CD4-positive, CD25-positive, alpha-beta regulatory T cell (primary cell): Measurements from ENCODE around the gene METTL1. TPM values are rescaled to one million over a fixed set of nuclear protein-coding genes. Genes with fewer than 3 reads are reported as not detected.

Source experiments
- ATAC-seq, 2 donors: fragments of 150-1000 bp; cut with Tn5 transposase; one replicate each; pipeline ENCODE4 v1.10.0; 2021; ENCODE audit warnings: low read depth in 2 of 2, moderate number of reproducible peaks in 2 of 2, moderate library complexity in 1 of 2
- DNase-seq, 3 donors: peaks; one replicate each; pipeline versions ENCODE4 v3.0.0 to v3.0.0-alpha.2; 2012 to 2022; ENCODE audit warnings: mixed read lengths in 1 of 3
- H3K27ac ChIP-seq: one replicate; pipeline ENCODE4 v1.7.0; 2013; ENCODE audit warnings: mild to moderate bottlenecking, low read length; ENCODE audit not compliant: insufficient read depth, poor library complexity, severe bottlenecking
- H3K27me3 ChIP-seq: one replicate; pipeline ENCODE4 v1.7.0; 2013; ENCODE audit warnings: low read length; ENCODE audit not compliant: control insufficient read depth, insufficient read depth
- H3K36me3 ChIP-seq: one replicate; pipeline ENCODE4 v1.7.0; 2013; ENCODE audit warnings: mild to moderate bottlenecking, low read length, moderate library complexity; ENCODE audit not compliant: control insufficient read depth, insufficient read depth
- H3K4me1 ChIP-seq: 2 replicates; pipeline ENCODE4 v1.7.0; 2013; ENCODE audit warnings: mild to moderate bottlenecking, low read length; ENCODE audit not compliant: insufficient read depth, control insufficient read depth, poor library complexity, severe bottlenecking
- H3K4me3 ChIP-seq: one replicate; pipeline ENCODE4 v1.7.0; 2013; ENCODE audit warnings: low read depth, mild to moderate bottlenecking, low read length, moderate library complexity
- H3K9me3 ChIP-seq, 2 experiments: 1 replicate in 1 of 2; 2 replicates in 1 of 2; pipeline ENCODE4 v1.7.0; 2013; ENCODE audit warnings: low read length in 2 of 2, mild to moderate bottlenecking in 1 of 2, moderate library complexity in 1 of 2; ENCODE audit not compliant: control insufficient read depth in 2 of 2
- H3K27ac Mint-ChIP-seq, 3 donors: one replicate each; pipeline ENCODE4 v1.8.0; 2020 to 2022; ENCODE audit warnings: mild to moderate bottlenecking in 3 of 3, mixed read lengths in 3 of 3, moderate library complexity in 2 of 3
- H3K27me3 Mint-ChIP-seq: one replicate; pipeline ENCODE4 v1.8.0; 2022; ENCODE audit warnings: mild to moderate bottlenecking, mixed read lengths
- H3K36me3 Mint-ChIP-seq: one replicate; pipeline ENCODE4 v1.8.0; 2020; ENCODE audit warnings: mixed read lengths
- H3K4me1 Mint-ChIP-seq, 4 donors: one replicate each; pipeline ENCODE4 v1.8.0; 2020 to 2022; ENCODE audit warnings: mixed read lengths in 4 of 4, mild to moderate bottlenecking in 1 of 4
- H3K4me3 Mint-ChIP-seq, 4 donors: one replicate each; pipeline ENCODE4 v1.8.0; 2020 to 2022; ENCODE audit warnings: mild to moderate bottlenecking in 4 of 4, mixed read lengths in 4 of 4, moderate library complexity in 3 of 4
- H3K9me3 Mint-ChIP-seq, 7 donors: one replicate each; pipeline ENCODE4 v1.8.0; 2020 to 2022; ENCODE audit warnings: mixed read lengths in 7 of 7, mild to moderate bottlenecking in 3 of 7, moderate library complexity in 2 of 7
- polyA plus RNA-seq, 4 donors: library from polyadenylated mRNA; unstranded; fragments of 300-500 nt; fragmentation: Illumina TruSeq; gene quantifications; one replicate each; pipeline ENCODE4 v1.2.3, GENCODE V29; 2021
- total RNA-seq: library from RNA; stranded (reverse); gene quantifications from one replicate; pipeline ENCODE4 v1.2.3, GENCODE V29; 2022

The METTL1 gene
- total and polyA plus RNA-seq, 5 donors from 2014 or later = 3.5 to 10.8 (median 7.1) TPM

DNA sequence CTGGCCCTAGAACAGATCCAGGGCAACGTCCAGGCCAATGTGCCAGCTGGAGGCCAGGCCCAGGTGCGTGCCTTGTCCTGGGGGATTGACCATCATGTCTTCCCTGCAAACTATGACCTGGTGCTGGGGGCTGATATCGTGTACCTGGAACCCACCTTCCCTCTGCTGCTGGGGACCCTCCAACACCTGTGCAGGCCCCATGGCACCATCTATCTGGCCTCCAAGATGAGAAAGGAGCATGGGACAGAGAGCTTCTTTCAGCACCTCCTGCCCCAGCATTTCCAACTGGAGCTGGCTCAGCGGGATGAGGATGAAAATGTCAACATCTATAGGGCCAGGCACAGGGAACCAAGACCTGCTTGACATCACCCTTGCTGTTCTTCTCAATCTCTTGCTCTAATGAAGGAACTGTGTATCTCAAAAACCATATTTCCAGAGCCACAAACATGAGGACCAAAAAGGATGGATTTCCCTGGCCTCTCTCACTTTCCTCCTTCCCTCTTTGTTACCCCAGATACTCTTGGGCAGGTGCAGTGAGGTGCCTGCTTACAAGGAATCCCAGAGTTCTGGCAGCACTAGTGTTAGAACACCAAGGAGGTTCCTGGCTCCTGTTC is 8.5 kb upstream of the METTL1 start:
- peaks cover 12 to 49% (median 27%) of the 10 kb centered on the region in 4 donors for H3K4me1 Mint-ChIP-seq
- H3K36me3 ChIP-seq = no peaks in the 10 kb centered on the region
- peak overlapping the region; percentile 23 to 85 (median 42) for H3K27ac Mint-ChIP-seq
- no peak for DNase-seq
- peak overlapping the region; percentile 74 for H3K27ac ChIP-seq
- no peak for ATAC-seq
- H3K27me3 Mint-ChIP-seq = peaks cover 4% of the 10 kb centered on the region
- H3K36me3 Mint-ChIP-seq = no peaks in the 10 kb centered on the region
- no peaks in the 10 kb centered on the region for H3K9me3 Mint-ChIP-seq
- H3K4me3 Mint-ChIP-seq = peak overlapping the region in 3 of 4 donors; percentile 28 to 96 (median 28)
- H3K4me3 ChIP-seq = no peak overlapping the region
- H3K4me1 ChIP-seq = peaks cover 38% of the 10 kb centered on the region
- H3K27me3 ChIP-seq = no peaks in the 10 kb centered on the region
- H3K9me3 ChIP-seq = no peaks in the 10 kb centered on the region

DNA sequence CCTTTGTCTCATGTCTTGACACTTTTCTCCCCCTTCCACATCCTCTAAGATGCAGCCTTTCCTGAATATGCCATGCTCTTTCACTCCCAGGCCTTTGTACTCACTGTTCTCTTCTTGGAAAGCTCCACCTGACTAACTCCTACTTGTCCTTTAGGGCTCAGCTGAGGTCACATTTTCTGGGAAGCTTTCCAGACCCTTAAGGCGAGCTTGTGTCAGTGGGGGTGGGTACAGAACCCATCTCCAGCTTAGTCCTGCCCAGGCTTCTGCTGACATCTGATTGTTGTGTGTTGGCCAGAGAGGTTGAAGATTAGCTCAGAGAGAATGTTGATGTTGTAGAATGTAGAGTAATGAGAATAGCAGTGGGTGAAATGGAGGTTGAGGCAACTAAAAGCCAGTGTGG is 7.8 kb upstream of the METTL1 start:
- Histone ChIP-seq H3K36me3 (no peaks in the 10 kb centered on the region), H3K4me3 (no peak overlapping the region), H3K9me3 (no peaks in the 10 kb centered on the region), H3K27me3 (no peaks in the 10 kb centered on the region), H3K27ac (no peak overlapping the region), H3K4me1 (peaks cover 38% of the 10 kb centered on the region)
- ATAC-seq = no peak
- peaks cover 12 to 49% (median 27%) of the 10 kb centered on the region in 4 donors for H3K4me1 Mint-ChIP-seq
- DNase-seq = no peak
- peak overlapping the region in 2 of 3 donors; percentile 3 to 47 for H3K27ac Mint-ChIP-seq
- H3K27me3 Mint-ChIP-seq = peaks cover 4% of the 10 kb centered on the region
- H3K36me3 Mint-ChIP-seq = no peaks in the 10 kb centered on the region
- H3K4me3 Mint-ChIP-seq = peak overlapping the region in 2 of 4 donors; percentile 14 to 24
- no peaks in the 10 kb centered on the region for H3K9me3 Mint-ChIP-seq

DNA sequence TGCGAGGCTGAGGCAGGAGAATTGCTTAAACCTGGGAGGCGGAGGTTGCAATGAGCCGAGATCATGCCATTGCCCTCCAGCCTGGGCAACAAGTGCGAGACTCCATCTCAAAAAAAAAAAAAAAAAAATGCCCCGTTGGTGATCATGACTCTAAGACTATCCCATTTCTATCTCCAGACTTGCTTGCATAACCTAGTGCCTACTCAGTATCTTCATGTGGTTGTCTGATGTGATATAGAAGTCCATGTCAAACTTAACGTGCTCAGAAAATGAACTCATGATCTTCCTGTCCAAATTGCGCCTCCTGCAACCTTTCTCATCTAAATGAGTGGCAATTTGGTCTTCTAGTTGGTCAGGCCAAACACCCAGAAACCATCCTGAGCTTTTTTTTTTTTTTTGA is 6.0 kb upstream of the METTL1 start:
- Mint-ChIP-seq H3K27ac (no peak overlapping the region), H3K4me1 (peaks cover 12 to 40% (median 21%) of the 10 kb centered on the region in 4 donors), H3K9me3 (no peaks in the 10 kb centered on the region), H3K4me3 (peak overlapping the region in 1 of 4 donors; percentile 71), H3K36me3 (no peaks in the 10 kb centered on the region), H3K27me3 (peaks cover 4% of the 10 kb centered on the region)
- Histone ChIP-seq H3K4me1 (peaks cover 28% of the 10 kb centered on the region), H3K9me3 (no peaks in the 10 kb centered on the region), H3K4me3 (no peak overlapping the region), H3K27ac (no peak overlapping the region), H3K27me3 (no peaks in the 10 kb centered on the region), H3K36me3 (no peaks in the 10 kb centered on the region)
- no peak for DNase-seq
- no peak for ATAC-seq

DNA sequence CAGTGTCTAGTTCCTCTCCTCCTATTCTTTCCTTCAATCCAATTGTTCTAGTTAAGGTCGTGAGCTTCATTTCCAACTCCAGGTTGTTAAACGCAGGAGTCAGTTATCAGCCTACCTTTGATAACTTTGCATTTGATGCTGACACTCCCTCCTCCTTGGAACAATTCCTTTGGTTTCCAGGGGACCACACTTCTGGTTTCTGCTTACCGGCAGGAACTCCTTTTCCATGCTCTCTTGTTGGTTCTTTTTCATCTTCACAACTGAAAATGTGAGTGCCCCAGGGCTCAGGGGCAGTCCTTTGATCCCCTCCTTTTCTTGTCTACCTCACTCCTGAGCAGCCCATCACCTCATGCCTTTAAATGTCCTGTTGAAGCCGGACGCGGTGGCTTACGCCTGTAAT is 5.5 kb upstream of the METTL1 start:
- peaks cover 4% of the 10 kb centered on the region for H3K27me3 Mint-ChIP-seq
- Histone ChIP-seq H3K27me3 (no peaks in the 10 kb centered on the region), H3K4me3 (no peak overlapping the region), H3K36me3 (no peaks in the 10 kb centered on the region), H3K4me1 (peaks cover 30% of the 10 kb centered on the region), H3K27ac (no peak overlapping the region), H3K9me3 (no peaks in the 10 kb centered on the region)
- H3K9me3 Mint-ChIP-seq = no peaks in the 10 kb centered on the region
- H3K4me3 Mint-ChIP-seq = peak overlapping the region in 1 of 4 donors; percentile 71
- no peak overlapping the region for H3K27ac Mint-ChIP-seq
- H3K4me1 Mint-ChIP-seq = peaks cover 8 to 37% (median 17%) of the 10 kb centered on the region in 4 donors
- H3K36me3 Mint-ChIP-seq = no peaks in the 10 kb centered on the region
- no peak for DNase-seq
- ATAC-seq = no peak

DNA sequence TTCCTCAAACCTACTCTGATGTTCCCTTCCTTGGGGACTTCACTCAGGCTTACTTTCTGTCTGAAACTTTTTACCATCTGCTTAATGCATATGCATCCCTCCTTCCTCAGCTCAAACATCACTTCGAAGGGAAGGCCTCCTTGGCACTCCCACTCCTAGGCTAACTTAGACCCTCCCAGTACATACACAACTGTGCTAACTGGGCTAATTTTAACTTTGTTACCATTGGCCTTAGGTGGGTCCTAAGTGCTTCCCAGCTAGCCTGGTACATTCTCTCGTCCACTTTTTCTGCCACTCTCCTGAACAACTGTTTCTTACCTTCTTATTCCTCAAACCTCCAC is 4.3 kb upstream of the METTL1 start:
- peak overlapping the region in 2 of 4 donors; percentile 20 to 71 for H3K4me3 Mint-ChIP-seq
- H3K4me3 ChIP-seq = no peak overlapping the region
- DNase-seq (no peak), ATAC-seq (no peak)
- peaks cover 9% of the 10 kb centered on the region for H3K27me3 Mint-ChIP-seq
- no peaks in the 10 kb centered on the region for H3K9me3 Mint-ChIP-seq
- H3K27ac Mint-ChIP-seq = peak overlapping the region in 1 of 3 donors; percentile 21
- H3K36me3 Mint-ChIP-seq = no peaks in the 10 kb centered on the region
- no peak overlapping the region for H3K27ac ChIP-seq
- peaks cover 28% of the 10 kb centered on the region for H3K4me1 ChIP-seq
- no peaks in the 10 kb centered on the region for H3K9me3 ChIP-seq
- no peaks in the 10 kb centered on the region for H3K36me3 ChIP-seq
- H3K27me3 ChIP-seq = no peaks in the 10 kb centered on the region
- H3K4me1 Mint-ChIP-seq = peaks cover 0 to 34% (median 13%) of the 10 kb centered on the region in 4 donors

DNA sequence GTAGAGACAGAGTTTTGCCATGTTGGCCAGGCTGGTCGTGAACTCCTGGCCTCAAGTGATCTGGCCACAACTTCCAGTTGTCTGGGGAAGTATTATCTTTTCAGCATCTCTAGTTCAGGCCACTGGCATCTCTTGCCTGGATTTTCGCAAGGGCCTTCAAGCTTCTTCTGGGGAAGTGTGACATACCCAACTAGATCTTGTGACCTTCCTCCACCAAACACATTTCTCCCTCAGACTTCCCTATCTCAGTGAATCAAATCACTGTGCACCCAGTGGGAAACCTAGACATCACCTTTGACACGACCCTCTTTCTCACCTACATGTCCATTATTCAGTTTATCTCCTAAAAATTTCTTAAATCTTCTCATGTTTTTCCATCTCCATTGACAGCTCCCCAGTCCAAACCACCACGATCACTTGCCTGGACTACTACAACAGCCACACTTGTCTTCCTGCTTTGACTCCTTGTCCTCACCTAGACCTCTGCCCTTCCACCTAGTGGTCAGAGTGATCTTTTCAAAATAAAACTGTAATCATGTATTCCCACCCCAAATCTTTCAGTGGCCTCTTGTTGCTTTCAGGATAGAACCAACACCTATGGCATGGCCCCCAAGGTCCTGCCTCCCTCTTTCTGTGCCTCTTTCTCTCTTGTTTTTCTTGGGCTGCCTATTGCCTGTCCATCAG is 3.8 kb upstream of the METTL1 start:
- H3K27me3 ChIP-seq = no peaks in the 10 kb centered on the region
- Mint-ChIP-seq H3K4me1 (peaks cover 0 to 29% (median 12%) of the 10 kb centered on the region in 4 donors), H3K9me3 (no peaks in the 10 kb centered on the region), H3K27me3 (peaks cover 9% of the 10 kb centered on the region), H3K27ac (peak overlapping the region in 1 of 3 donors; percentile 21), H3K36me3 (peaks cover under 1% of the 10 kb centered on the region), H3K4me3 (peak overlapping the region in 2 of 4 donors; percentile 20 to 71)
- ATAC-seq = no peak
- no peaks in the 10 kb centered on the region for H3K36me3 ChIP-seq
- no peak overlapping the region for H3K4me3 ChIP-seq
- H3K9me3 ChIP-seq = no peaks in the 10 kb centered on the region
- H3K27ac ChIP-seq = no peak overlapping the region
- H3K4me1 ChIP-seq = peaks cover 25% of the 10 kb centered on the region
- peak in 1 of 3 donors; percentile 17 for DNase-seq

DNA sequence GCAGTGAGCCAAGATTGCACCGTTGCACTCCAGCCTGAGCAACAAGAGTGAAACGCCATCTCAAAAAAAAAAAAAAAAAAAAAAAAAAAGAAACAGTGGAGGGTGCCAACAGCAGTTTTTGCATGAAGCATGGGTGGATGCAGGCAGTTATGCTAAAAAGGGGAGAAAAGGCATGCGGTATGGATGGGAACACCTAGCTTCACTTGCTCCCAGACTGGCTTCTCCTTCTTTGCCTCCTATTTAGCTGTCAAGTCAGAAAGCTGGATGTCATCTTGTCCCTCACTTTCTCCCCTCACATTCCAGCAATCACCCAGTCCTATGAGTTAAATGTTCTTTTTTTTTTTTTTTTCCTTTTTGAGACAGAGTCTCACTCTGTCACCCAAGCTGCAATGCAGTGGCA is 3.1 kb upstream of the METTL1 start:
- Histone ChIP-seq H3K9me3 (no peaks in the 10 kb centered on the region), H3K36me3 (no peaks in the 10 kb centered on the region), H3K27me3 (no peaks in the 10 kb centered on the region), H3K4me3 (no peak overlapping the region), H3K27ac (no peak overlapping the region), H3K4me1 (peaks cover 19% of the 10 kb centered on the region)
- Mint-ChIP-seq H3K27ac (no peak overlapping the region), H3K9me3 (no peaks in the 10 kb centered on the region), H3K27me3 (peaks cover 9% of the 10 kb centered on the region), H3K4me3 (peak overlapping the region in 2 of 4 donors; percentile 27 to 71), H3K36me3 (peaks cover 6% of the 10 kb centered on the region), H3K4me1 (peaks cover 0 to 27% (median 12%) of the 10 kb centered on the region in 4 donors)
- DNase-seq = no peak
- ATAC-seq = no peak
